ENCODE results near the gene PPP1R14D.
A peak's percentile ranks its signal among the peaks of the same experiment; 100 is the strongest.

Gene PPP1R14D, protein sequence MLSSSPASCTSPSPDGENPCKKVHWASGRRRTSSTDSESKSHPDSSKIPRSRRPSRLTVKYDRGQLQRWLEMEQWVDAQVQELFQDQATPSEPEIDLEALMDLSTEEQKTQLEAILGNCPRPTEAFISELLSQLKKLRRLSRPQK

DNA sequence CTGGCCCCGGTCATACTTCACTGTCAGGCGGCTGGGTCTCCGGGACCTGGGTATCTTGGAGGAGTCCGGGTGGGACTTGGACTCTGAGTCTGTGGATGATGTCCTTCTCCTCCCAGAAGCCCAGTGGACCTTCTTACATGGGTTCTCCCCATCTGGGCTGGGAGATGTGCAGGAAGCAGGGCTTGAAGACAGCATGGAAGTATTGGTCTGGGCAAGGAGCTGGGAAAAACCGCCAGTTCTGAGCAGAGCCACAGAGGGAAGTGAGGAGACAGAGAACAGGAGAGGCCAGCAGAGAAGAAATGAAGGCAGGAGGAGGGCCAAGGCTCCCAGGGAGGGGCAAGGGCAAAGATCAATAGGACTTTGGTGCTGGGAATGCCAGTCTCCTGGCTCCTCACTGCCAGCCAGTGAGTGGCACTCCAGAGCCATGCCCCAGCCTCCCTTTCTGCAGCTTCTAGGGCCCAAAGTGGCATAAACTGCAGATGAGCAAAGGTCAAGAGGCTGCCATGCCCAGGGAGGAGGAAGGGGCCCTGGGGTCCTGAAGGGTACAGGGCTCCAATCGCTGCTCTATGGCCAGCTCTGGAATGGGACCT, at the start of gene PPP1R14D:
Gene PPP1R14D (minus strand): TSS at position 262 of the 590 bp plus-strand sequence. CDS start 67 bp downstream, at position 195.
- DNase-seq (ENCODE audit: low read depth), result no peak
- H3K4me3 ChIP-seq (ENCODE audit: low read depth, low read length), result no peak within 1 kb of the TSS
- TF ChIP-seq, protein P1, sequence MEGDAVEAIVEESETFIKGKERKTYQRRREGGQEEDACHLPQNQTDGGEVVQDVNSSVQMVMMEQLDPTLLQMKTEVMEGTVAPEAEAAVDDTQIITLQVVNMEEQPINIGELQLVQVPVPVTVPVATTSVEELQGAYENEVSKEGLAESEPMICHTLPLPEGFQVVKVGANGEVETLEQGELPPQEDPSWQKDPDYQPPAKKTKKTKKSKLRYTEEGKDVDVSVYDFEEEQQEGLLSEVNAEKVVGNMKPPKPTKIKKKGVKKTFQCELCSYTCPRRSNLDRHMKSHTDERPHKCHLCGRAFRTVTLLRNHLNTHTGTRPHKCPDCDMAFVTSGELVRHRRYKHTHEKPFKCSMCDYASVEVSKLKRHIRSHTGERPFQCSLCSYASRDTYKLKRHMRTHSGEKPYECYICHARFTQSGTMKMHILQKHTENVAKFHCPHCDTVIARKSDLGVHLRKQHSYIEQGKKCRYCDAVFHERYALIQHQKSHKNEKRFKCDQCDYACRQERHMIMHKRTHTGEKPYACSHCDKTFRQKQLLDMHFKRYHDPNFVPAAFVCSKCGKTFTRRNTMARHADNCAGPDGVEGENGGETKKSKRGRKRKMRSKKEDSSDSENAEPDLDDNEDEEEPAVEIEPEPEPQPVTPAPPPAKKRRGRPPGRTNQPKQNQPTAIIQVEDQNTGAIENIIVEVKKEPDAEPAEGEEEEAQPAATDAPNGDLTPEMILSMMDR (IDR thresholded peaks at IDR 0.05; ENCODE audit: insufficient read depth, low read depth, low read length, missing control alignments), result no peak

DNA sequence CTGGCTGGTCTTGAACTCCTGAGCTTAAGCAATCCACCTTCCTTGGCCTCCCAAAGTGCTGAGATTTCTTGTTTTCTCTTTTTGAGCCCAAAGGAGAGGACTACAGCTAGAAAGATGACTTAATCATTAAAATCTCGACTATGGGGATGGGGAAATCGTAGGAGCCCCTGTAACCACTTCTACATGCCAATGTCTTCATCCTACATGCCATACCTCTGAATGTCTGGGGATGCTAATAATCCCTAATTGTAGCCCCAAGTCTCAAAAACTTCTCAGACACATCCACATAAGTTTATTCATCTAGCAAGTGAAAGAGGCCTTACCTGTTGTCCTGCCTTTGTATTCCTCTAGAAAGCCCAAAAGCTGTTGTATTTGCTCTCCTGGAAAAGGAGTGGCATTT, 49.2 kb upstream of the PPP1R14D start:
- TF ChIP-seq, protein P1 (IDR thresholded peaks at IDR 0.05; ENCODE audit: insufficient read depth, low read depth, low read length, missing control alignments), result no peak
- H3K4me3 ChIP-seq (ENCODE audit: low read depth, low read length), result no peak overlapping the region

DNA sequence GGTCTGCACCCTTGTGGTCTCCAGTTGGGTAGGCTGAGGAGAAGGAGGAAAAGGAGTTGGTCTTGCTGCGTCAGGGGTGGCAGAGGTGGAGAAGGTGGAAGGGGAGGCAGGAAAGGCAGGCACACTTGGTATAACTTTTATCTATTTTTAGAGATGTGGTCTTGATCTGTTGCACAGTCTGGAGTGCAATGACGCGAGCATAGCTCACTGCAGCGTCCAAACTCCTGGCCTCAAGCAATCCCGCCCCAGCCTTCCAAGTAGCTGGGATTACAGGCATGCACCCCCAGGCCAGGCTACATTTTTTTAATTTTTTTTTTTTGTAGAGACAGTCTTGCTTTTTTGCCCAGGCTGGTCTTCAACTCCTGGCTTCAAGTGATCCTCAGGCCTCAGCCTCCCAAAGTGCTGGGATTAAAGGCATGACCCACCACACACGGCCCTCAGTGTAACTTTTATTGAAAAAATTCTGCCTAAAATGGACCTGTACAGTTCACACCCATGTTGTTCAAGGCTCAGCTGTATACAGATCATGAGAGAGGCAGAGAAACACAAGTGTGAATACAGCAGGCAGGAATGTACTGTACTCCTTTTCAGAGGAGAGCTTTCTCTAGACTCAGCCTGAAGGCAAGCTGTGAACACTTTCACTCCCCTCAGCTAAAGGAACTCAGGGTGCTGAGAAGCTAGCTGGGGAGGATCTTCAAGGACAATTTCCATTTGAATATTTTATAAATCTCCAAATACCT, 47.7 kb upstream of the PPP1R14D start:
- DNase-seq (ENCODE audit: low read depth), result no peak
- TF ChIP-seq, protein P1 (IDR thresholded peaks at IDR 0.05; ENCODE audit: insufficient read depth, low read depth, low read length, missing control alignments), result no peak
- H3K4me3 ChIP-seq (ENCODE audit: low read depth, low read length), result no peak overlapping the region

More for the DNA sequence above, 49.2 kb upstream of the PPP1R14D start:
- no peak for DNase-seq (ENCODE audit: low read depth)

DNA sequence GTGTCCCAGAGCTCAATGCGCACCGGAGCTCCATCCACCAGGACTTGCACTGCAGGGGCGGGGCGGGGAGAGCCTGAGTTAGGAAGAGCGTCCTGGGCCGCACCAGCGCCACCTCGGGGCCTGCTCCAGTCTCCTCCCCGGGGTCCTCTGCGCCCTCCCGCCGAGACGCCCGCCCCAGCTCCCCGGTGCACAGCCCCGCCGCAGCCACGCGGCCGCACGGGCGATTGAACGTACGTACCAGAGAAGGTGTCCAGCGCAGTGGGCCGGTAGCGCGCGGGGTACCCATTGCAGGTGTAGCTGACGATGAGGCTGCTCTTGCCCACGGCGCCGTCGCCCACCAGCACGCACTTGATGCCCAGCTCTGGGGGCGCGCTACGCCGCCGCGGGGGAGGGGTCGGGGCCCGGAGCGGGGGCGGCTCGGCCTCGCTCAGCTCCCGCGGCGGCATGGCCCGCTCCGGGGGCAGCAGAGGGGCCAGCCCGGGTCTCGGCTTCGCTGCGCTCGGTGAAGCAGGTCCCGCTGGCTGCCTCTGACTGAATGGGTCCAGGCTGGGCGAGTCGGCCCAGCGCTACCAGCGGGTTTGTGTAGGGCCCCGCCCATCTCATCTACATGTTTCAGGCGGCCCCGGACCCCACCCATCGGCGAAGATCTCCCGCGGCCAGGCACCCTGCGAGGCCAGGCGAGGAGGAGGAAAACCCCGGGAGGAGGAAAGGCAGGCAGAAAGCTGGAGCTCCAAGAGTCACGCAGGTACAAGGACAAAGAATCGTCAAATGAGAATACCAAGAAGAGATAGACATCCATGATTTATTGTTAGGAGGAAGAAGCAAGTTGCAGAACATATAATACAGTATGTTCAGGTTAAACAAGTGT, 45.4 kb upstream of the PPP1R14D start, which contains the start of gene RHOV:
Gene RHOV (minus strand): TSS at position 541 of the 868 bp plus-strand sequence. CDS start 95 bp downstream, at position 446.
- TF ChIP-seq, protein P1 (IDR thresholded peaks at IDR 0.05; ENCODE audit: insufficient read depth, low read depth, low read length, missing control alignments), result peak; percentile 40
- DNase-seq (ENCODE audit: low read depth), result peak; percentile 76
- H3K4me3 ChIP-seq (ENCODE audit: low read depth, low read length), result peak within 1 kb of the TSS; percentile 61

DNA sequence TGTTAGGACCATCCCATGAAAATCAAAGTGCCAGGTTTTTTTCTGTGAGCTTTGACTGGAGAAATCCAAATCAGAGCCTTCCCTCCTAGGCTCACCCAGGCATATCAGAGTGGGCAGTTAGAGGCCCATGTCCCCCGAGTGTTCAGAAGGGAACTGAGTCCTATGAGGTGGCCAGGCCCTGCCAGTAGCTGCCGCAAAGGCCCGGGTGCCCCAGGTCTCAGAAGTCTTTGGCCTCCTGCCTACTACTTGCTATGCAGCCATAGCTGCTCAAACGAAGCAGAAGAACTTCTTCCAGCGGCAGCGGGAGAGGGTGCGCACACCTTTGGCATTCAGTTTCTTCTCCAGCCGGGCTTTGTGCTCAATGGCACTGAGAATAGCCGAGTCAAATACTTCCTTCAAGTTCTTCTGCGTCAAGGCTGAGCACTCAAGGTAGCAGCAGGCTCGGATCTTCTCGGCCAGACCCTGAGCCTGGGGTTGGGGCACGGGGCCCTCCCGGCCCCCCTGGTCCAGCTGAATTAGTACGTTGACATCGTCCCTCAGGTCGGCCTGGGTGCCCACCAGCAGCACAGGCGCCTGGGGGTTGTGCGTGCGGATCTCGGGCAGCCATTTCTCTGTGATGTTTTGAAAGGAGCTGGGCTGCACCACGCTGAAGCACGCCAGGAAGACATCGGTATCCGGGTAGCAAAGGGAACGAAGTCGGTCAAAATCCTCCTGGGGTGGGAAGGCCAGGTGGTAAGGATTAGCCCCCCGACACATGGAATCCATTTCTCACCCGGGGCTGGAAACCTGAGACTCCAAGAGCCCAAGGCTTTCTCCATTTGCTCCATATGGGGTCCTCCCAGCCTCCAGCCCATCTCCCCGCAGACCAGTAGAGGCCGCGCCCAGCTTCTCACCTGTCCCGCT, 44.5 kb upstream of the PPP1R14D start:
- H3K4me3 ChIP-seq (ENCODE audit: low read depth, low read length), result peak overlapping the region; percentile 61
- DNase-seq (ENCODE audit: low read depth), result no peak
- TF ChIP-seq, protein P1 (IDR thresholded peaks at IDR 0.05; ENCODE audit: insufficient read depth, low read depth, low read length, missing control alignments), result no peak

Measured in GM12865 (cell line).